ENCODE data around the gene NKTR.
"Not testable (repeated sequence)": the region's sequence is repeated elsewhere in the genome, so short reads cannot be mapped to it uniquely, and the experiment has no call there.

GRCh38 chr3:42597098-42597497, 3.4 kb upstream of the NKTR start:
- not testable (repeated sequence) for TF ChIP-seq CTCF, POLR2A (IDR thresholded peaks at IDR 0.05)

Data from esophagus squamous epithelium (tissue), 4 donors.